DND-41 (cell line): Measurements from ENCODE around the gene CDK12.

ENCODE experiments used
- CTCF ChIP-seq: IDR thresholded peaks from 2 replicates; pipeline ENCODE4 v1.5.1; 2012; ENCODE audit warnings: borderline replicate concordance, low read length, moderate library complexity, mild to moderate bottlenecking; ENCODE audit not compliant: poor library complexity, severe bottlenecking; ENCODE audit errors: extremely low read depth
- EZH2 ChIP-seq: IDR thresholded peaks from 3 replicates; pipeline ENCODE4 v1.6.1; 2012; ENCODE audit warnings: borderline replicate concordance, low read depth, mild to moderate bottlenecking, moderate library complexity, low read length, inconsistent platforms; ENCODE audit not compliant: severe bottlenecking

- TF ChIP-seq CTCF, result no peak
- TF ChIP-seq EZH2, result no peak
Observed at GRCh38 chr17:39569126-39569525, 107.8 kb downstream of the CDK12 start.
